ENCODE measurements around the gene USP6.
A peak's percentile ranks its signal among the peaks of the same experiment; 100 is the strongest.
"Not testable (repeated sequence)": the region's sequence is repeated elsewhere in the genome, so short reads cannot be mapped to it uniquely, and the experiment has no call there.

Gene USP6

GRCh38 chr17:5136580-5137412 lies 21.0 kb downstream of the USP6 start:
- DNase-seq, result not testable (repeated sequence)

DNA sequence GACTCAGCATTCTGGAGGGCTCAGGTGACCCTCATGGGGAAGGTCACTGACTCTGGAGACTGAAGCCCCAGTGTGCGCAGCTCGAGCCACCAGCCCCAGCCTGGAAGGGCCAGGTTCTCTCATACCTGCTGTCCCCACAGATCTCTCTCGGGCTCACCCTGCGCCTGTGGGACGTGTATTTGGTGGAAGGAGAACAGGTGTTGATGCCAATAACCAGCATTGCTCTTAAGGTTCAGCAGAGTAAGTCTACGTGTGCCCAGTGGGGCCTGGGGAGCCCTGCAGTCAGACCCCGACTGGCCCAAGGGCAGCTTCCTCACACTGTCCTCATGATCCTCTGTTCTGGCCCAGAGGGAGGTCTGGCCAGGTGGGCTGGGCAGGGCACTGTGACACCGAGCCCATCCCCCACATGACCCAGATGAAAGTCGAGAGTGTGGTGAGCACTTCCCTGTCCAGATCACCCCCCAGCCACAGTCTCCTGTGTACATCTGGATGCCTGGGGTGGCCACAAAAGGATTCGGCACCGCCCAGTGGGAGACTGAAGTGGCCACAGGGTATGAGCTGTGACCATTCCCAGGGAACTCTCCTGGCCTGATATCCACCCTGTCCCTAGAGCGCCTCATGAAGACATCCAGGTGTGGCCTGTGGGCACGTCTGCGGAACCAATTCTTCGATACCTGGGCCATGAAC lies 21.8 kb downstream of the USP6 start:
- DNase-seq, result not testable (repeated sequence)

DNA sequence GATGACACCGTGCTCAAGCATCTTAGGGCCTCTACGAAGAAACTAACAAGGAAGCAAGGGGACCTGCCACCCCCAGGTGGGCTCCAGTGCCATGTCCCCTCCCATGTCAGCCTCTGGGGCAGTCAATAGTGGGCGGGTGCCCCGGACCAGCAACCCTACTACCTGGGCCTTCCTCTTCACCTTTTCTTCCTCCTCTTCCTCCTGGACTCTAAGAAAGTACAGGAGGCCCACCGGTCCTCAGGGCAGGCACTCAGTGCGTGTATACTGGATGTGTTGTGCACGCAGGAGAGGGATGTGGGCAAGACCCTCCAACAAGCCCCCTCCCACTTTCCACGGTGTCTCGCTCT lies 22.3 kb downstream of the USP6 start:
- not testable (repeated sequence) for DNase-seq

- DNase-seq, result no peak
Observed at GRCh38 chr17:5138616-5139457, 23.0 kb downstream of the USP6 start.

DNA sequence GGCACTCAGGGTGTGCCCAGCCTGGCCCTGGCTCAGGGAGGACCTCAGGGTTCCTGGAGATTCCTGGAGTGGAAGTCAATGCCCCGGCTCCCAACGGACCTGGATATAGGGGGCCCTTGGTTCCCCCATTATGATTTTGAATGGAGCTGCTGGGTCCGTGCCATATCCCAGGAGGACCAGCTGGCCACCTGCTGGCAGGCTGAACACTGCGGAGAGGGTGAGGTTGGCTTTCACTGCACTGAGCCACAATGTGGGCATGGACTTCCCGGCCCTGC lies 23.6 kb downstream of the USP6 start:
- no peak for DNase-seq

- not testable (repeated sequence) for DNase-seq
Observed at GRCh38 chr17:5142877-5143276, 27.0 kb downstream of the USP6 start.

DNA sequence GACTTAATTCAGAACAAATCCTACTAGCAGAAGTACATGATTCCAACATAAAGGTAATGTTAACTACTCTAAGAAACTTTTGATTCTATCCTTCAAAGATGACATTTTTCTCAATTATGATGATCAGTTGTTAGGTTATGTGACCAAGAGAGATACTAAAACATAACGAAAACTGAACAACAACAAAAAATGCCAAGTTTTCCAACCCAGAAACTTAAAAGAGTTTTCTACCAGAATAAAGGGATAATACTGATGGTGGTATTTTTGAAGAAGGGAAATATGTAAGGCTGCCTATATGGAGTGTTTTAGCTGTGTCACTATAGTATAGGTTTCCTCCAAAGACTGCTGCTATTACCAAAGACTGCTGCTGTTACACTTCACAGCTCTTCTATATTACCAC lies 30.3 kb downstream of the USP6 start:
- not testable (repeated sequence) for DNase-seq

DNA sequence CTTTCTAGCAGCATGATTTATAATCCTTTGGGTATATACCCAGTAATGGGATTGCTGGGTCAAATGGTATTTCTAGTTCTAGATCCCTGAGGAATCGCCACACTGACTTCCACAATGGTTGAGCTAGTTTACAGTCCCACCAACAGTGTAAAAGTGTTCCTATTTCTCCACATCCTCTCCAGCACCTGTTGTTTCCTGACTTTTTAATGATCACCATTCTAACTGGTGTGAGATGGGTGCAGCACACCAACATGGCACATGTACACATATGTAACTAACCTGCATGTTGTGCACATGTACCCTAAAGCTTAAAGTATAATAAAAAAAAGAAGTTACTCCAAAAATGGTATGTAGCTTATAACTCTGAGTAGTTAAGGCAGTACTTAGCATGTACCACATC lies 44.9 kb downstream of the USP6 start:
- DNase-seq, result not testable (repeated sequence)

- not testable (repeated sequence) for DNase-seq
Observed at GRCh38 chr17:5161793-5162192, 46.0 kb downstream of the USP6 start.

- no peak for DNase-seq
Observed at GRCh38 chr17:5164436-5164835, 48.6 kb downstream of the USP6 start.

GRCh38 chr17:5165791-5166564 lies 50.1 kb downstream of the USP6 start:
- DNase-seq, result not testable (repeated sequence)

GRCh38 chr17:5175027-5175426 lies 59.2 kb downstream of the USP6 start:
- DNase-seq, result not testable (repeated sequence)

- no peak for DNase-seq
Observed at GRCh38 chr17:5179003-5179402, 63.2 kb downstream of the USP6 start.

DNA sequence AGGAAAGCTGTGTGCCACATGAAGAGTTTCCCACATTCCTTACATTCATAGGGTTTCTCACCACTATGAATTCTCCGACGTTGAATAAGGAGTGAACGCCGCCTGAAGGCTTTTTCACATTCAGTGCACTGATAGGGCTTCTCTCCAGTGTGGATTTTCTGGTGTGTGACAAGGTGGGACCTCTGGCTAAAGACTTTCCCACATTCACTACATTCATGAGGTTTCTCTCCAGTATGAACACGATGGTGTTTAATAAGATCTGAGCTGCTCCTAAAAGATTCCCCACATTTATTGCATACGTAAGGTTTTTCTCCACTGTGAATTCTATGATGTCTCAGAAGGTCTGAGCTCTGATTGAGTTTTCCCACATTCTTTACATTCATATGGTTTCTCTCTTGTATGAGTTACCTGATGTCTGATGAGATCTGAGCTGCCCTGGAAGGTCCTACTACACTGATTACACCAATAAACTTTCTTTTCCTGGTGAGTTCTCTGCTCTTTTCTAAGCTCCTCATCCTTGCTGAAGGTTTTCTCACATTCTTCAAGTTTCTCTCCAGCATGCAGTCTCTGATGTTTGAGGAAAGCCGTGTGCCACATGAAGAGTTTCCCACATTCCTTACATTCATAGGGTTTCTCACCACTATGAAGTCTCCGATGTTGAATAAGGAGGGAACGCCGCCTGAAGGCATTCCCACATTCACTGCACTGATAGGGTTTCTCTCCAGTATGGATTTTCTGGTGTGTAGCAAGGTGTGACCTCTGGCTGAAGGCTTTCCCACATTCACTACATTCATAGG lies 65.9 kb downstream of the USP6 start:
- no peak for DNase-seq

- DNase-seq, result no peak
Observed at GRCh38 chr17:5182597-5183409, 67.0 kb downstream of the USP6 start.

GRCh38 chr17:5183410-5183793 lies 67.6 kb downstream of the USP6 start:
- no peak for DNase-seq

DNA sequence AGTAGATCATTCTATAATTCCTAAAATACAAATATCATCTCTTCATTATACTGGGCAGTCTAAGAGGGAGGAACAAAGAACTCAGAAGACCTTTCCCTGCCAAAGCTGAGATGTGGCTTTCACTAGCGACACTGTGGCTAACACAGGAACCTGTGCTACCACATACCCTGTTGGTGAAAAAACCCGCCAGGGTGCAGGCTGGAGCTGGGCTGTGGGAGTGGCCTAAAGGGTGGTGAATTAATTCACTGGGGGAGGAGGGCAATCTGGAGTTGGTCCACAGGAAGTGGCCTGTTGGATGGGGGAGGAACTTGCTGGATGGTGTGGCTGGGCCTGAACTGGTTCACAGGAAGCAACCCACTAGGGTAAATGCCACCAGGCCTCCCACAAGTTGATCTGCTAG lies 68.5 kb downstream of the USP6 start:
- DNase-seq, result no peak

DNA sequence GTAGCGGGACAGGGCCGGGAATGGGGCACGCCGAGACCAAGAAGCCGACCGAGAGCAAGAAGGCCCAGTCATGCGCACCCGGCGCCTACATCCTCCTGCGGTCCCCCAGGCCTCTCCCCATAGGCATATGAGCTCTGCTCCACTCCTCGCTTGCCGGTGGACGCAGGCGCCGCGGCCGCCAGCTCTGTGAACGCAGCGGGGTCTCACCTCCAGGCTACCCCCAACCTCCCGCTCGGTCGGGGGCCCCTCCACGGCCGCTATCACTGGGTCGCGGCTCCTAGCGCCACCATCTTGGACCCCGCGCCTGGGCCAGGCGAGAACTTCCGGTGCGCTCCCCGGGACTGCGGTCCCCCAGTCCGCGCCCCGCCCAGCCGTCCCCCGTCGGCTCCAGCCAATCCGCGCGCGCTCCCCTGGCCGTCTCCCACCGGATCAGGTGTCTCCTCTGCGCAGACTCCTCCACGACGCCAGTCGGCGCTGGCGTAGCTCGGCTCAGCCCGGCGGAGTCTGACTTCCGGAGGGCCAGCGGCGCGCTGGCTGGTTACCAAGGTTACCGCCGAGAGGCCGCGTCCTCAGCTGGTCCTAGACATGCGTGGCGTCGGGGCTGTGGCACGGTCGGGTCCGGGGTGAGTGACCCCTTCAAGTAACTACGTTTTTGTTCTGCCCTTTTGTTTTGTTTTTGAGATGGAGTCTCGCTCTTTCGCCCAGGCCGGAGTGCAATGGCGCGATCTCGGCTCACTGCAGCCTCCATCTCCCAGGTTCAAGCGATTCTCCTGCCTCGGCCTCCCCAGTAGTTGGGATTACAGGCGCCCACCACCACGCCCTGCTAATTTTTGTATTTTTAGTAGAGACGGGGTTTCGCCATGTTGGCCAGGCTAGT lies 75.9 kb downstream of the USP6 start, which contains the start of gene ZNF594:
Gene ZNF594, minus strand, starts transcription at position 328 of the 877 bp plus-strand sequence. CDS start 7,612 bp downstream, outside the sequence.
- DNase-seq, result peak; percentile 54

GRCh38 chr17:5194346-5194745 lies 78.5 kb downstream of the USP6 start:
- DNase-seq, result no peak

- DNase-seq, result no peak
Observed at GRCh38 chr17:5198472-5198871, 82.6 kb downstream of the USP6 start.

Measured in SIG-M5 (cell line).